22Rv1 (cell line): ENCODE results near the gene ARMC2.

Source experiments
- CTCF ChIP-seq: fragments of 450-650 bp; IDR thresholded peaks from 2 replicates; pipeline ENCODE4 v1.5.1; 2017; ENCODE audit warnings: mild to moderate bottlenecking
- ZFX ChIP-seq: fragments of 450-650 bp; IDR thresholded peaks from 2 replicates; pipeline ENCODE4 v1.6.1; 2017; ENCODE audit warnings: antibody characterized with exemption, borderline replicate concordance

GRCh38 chr6:108841377-108841855, 6.8 kb upstream of the ARMC2 start:
- TF ChIP-seq CTCF = no peak
- TF ChIP-seq ZFX = no peak
